ENCODE measurements around the gene UBQLN2.
"Not testable (repeated sequence)": the region's sequence is repeated elsewhere in the genome, so short reads cannot be mapped to it uniquely, and the experiment has no call there.

Gene UBQLN2

DNA sequence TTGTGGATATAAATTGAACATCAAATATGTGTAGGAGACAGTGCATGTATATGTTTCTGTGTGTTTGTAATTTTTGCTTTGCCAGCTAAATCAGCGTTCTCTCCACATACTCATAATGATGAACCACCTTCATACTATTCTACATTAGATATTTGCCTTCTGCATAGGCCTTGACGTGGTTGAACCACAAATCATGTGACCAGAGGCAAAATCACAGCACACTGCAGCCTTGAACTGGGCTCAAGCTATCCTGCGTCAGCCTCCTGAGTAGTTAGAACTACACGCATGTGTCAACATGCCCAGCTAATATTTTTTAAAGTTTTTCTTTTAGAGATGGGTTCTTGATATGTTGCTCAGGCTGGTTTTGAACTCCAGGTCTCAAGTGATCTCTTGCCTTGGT, 9.5 kb downstream of the UBQLN2 start:
- no peaks in the 10 kb centered on the region for H3K27me3 ChIP-seq (ENCODE audit: control insufficient read depth, insufficient read depth, low read length)
- H3K9me3 ChIP-seq (ENCODE audit: control insufficient read depth, low read depth, low read length), result peaks cover 6% of the 10 kb centered on the region
- no peaks in the 10 kb centered on the region for H3K36me3 ChIP-seq (ENCODE audit: control insufficient read depth, low read depth, low read length)
- no peak overlapping the region for H3K27ac ChIP-seq (ENCODE audit: low read length)
- H3K9ac ChIP-seq (ENCODE audit: low read length), result no peak overlapping the region
- no peaks in the 10 kb centered on the region for H3K4me1 ChIP-seq (ENCODE audit: control insufficient read depth, low read depth, low read length)
- no peak overlapping the region for H3K4me3 ChIP-seq (ENCODE audit: low read length)

DNA sequence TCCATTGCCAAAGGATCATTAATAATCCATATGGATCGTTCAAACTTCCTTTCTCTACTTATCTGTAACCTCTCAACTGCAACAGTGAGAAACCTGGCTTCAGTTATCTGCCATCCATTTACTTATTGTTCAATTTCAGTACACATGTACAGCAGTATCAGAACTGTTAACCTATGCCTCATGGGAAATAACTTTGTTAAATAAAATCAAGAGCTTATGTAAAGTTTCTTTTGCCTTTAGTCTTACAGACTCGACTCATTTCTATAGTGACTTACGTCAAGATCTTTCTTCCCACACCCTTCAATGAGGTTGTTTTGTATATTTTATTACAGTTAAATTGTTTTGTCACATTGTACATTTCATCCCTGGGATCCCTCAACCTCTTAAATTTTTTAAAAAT, 11.4 kb downstream of the UBQLN2 start:
- Histone ChIP-seq H3K9me3 (ENCODE audit: control insufficient read depth, low read depth, low read length) (peaks cover 8% of the 10 kb centered on the region), H3K36me3 (ENCODE audit: control insufficient read depth, low read depth, low read length) (no peaks in the 10 kb centered on the region), H3K27me3 (ENCODE audit: control insufficient read depth, insufficient read depth, low read length) (no peaks in the 10 kb centered on the region), H3K9ac (ENCODE audit: low read length) (no peak overlapping the region), H3K4me1 (ENCODE audit: control insufficient read depth, low read depth, low read length) (no peaks in the 10 kb centered on the region), H3K27ac (ENCODE audit: low read length) (no peak overlapping the region), H3K4me3 (ENCODE audit: low read length) (no peak overlapping the region)

DNA sequence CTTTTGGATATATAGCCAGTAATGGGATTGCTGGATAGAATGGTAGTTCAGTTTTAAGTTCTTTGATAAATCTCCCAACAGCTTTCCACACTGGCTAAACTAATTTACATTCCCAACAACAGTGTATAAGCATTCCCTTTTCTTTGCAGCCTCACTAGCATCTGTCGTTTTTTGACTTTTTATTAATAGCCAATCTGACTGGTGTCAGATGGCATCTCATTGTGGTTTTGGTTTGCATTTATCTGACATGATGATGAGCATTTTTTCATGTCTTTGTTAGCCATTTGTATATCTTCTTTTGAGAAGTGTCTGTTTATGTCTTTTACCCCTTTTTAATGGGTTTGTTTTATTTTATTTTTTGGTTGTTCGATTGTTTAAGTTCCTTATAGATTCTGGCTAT, 13.3 kb downstream of the UBQLN2 start:
- Histone ChIP-seq H3K9me3 (ENCODE audit: control insufficient read depth, low read depth, low read length) (peaks cover 10% of the 10 kb centered on the region), H3K27me3 (ENCODE audit: control insufficient read depth, insufficient read depth, low read length) (no peaks in the 10 kb centered on the region), H3K9ac (ENCODE audit: low read length) (no peak overlapping the region), H3K4me3 (ENCODE audit: low read length) (no peak overlapping the region), H3K36me3 (ENCODE audit: control insufficient read depth, low read depth, low read length) (no peaks in the 10 kb centered on the region), H3K27ac (ENCODE audit: low read length) (no peak overlapping the region), H3K4me1 (ENCODE audit: control insufficient read depth, low read depth, low read length) (no peaks in the 10 kb centered on the region)

DNA sequence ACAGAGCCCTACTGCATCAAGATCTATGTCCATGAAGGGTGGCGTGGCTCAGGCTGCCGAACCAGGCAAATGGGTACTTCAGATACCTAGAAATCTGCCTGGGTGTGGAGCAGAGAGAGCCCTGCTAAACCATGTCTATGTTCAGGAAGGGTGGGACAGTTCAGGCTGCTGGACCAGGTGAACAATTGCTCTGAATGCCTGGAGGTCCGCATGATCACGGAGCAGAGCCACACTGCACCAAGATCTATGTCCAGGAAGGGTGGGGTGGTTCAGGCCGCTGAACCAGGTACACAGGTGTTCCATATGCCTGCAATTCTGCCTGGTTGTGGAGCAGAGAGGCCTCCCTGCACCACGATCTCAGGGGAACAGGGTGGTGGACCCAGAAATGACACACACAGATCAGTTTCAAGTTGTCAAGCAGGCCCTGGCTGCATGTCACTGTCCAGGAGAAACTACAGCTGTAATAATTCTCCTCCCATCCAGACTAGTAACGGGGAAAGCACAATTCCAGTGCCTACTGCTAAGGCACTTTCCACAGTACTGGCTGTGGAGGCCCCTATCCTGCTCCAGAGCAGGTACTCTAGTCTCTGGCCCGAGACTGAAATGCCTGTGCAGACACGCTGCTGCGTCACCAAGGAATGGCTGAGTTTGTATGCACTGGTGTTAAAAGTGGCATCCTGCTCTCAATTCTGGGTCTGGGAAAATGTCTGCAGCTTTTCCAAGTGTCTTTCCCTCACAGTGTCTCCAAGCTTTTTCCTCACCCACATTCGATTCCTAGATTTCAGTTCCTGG, 25.2 kb downstream of the UBQLN2 start:
- Histone ChIP-seq H3K27me3 (ENCODE audit: control insufficient read depth, insufficient read depth, low read length) (no peaks in the 10 kb centered on the region), H3K36me3 (ENCODE audit: control insufficient read depth, low read depth, low read length) (no peaks in the 10 kb centered on the region), H3K9me3 (ENCODE audit: control insufficient read depth, low read depth, low read length) (peaks cover 18% of the 10 kb centered on the region), H3K4me1 (ENCODE audit: control insufficient read depth, low read depth, low read length) (no peaks in the 10 kb centered on the region), H3K4me3 (ENCODE audit: low read length) (no peak overlapping the region), H3K9ac (ENCODE audit: low read length) (no peak overlapping the region), H3K27ac (ENCODE audit: low read length) (no peak overlapping the region)

DNA sequence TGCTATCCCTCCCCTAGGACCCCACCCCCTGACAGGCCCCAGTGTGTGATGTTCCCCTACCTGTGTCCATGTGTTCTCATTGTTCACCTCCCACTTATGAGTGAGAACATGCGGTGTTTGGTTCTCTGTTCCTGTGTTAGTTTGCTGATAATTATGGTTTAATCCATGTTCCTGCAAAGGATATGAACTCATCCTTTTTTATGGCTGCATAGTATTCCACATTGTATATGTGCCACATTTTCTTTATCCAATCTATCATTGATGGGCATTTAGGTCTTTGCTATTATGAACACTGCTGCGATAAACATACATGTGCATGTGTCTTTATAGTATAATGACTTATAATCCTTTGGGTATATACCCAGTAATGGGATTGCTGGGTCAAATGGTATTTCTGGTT, 28.4 kb downstream of the UBQLN2 start:
- H3K27me3 ChIP-seq (ENCODE audit: control insufficient read depth, insufficient read depth, low read length); H3K4me3 ChIP-seq (ENCODE audit: low read length); H3K4me1 ChIP-seq (ENCODE audit: control insufficient read depth, low read depth, low read length); H3K27ac ChIP-seq (ENCODE audit: low read length); H3K36me3 ChIP-seq (ENCODE audit: control insufficient read depth, low read depth, low read length); H3K9ac ChIP-seq (ENCODE audit: low read length): not testable (repeated sequence)
- H3K9me3 ChIP-seq (ENCODE audit: control insufficient read depth, low read depth, low read length), result peaks cover 23% of the 10 kb centered on the region

DNA sequence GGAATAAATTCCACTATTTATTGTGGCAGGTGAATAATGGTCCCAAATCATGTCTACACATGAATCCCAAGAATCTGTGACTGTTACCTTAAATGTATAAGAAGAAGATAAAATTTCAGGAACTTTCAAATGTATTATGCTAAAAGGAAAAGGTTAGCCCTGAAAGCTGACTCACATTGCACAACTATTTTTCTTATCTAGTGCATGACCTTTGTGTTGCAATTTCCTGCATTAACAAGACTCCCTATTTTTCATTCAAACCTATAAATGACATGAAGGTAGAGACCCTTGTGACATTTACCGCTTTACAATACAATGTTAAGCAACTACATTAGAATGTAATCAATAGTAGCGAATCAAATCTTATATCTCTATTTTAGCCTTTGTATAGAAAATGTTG, 36.7 kb downstream of the UBQLN2 start:
- no peaks in the 10 kb centered on the region for H3K36me3 ChIP-seq (ENCODE audit: control insufficient read depth, low read depth, low read length)
- no peak overlapping the region for H3K27ac ChIP-seq (ENCODE audit: low read length)
- no peaks in the 10 kb centered on the region for H3K4me1 ChIP-seq (ENCODE audit: control insufficient read depth, low read depth, low read length)
- H3K9me3 ChIP-seq (ENCODE audit: control insufficient read depth, low read depth, low read length), result peaks cover 33% of the 10 kb centered on the region
- H3K27me3 ChIP-seq (ENCODE audit: control insufficient read depth, insufficient read depth, low read length), result no peaks in the 10 kb centered on the region
- H3K4me3 ChIP-seq (ENCODE audit: low read length), result no peak overlapping the region
- no peak overlapping the region for H3K9ac ChIP-seq (ENCODE audit: low read length)

DNA sequence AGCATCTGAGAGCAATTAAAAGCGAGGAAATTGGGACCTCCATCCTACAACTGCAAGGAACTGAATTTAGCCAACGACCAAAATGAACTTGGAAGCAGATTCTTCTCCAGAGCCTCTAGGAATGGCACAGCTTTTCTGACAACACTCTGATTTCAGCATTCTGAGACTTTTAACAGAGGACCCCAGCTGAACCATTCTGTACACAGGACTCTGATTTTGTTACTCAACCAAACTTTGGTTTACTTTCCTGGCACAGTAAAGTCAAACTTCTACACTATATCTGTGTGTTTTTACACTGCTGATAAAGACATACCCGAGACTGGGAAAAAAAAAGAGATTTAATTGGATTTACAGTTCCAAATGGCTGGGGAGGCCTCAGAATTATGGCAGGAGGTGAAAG, 37.6 kb downstream of the UBQLN2 start:
- Histone ChIP-seq H3K4me1 (ENCODE audit: control insufficient read depth, low read depth, low read length) (no peaks in the 10 kb centered on the region), H3K36me3 (ENCODE audit: control insufficient read depth, low read depth, low read length) (no peaks in the 10 kb centered on the region), H3K27ac (ENCODE audit: low read length) (no peak overlapping the region), H3K9me3 (ENCODE audit: control insufficient read depth, low read depth, low read length) (peaks cover 33% of the 10 kb centered on the region), H3K27me3 (ENCODE audit: control insufficient read depth, insufficient read depth, low read length) (no peaks in the 10 kb centered on the region), H3K9ac (ENCODE audit: low read length) (no peak overlapping the region), H3K4me3 (ENCODE audit: low read length) (no peak overlapping the region)

DNA sequence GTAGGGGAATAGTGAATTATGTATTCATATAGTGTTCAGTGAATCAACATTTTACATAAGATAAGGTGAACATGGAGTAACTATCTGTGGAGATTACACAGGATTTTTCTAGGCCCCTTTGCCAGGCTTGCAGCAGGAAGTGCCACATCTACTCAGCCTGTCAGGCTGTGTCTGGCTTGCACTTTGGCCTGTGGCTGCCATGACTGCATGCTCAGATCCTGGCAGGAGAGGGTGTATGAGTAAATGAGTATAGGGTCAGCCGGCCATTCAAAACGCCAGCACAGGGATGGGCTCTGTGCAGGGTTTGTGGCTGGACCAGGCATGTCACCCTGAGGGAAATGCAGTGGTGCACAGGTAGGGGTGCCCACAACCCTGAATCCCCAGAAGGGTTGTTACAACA, 51.9 kb downstream of the UBQLN2 start:
- H3K27ac ChIP-seq (ENCODE audit: low read length), result no peak overlapping the region
- H3K9ac ChIP-seq (ENCODE audit: low read length), result no peak overlapping the region
- H3K4me1 ChIP-seq (ENCODE audit: control insufficient read depth, low read depth, low read length), result no peaks in the 10 kb centered on the region
- no peaks in the 10 kb centered on the region for H3K27me3 ChIP-seq (ENCODE audit: control insufficient read depth, insufficient read depth, low read length)
- no peak overlapping the region for H3K4me3 ChIP-seq (ENCODE audit: low read length)
- H3K36me3 ChIP-seq (ENCODE audit: control insufficient read depth, low read depth, low read length), result no peaks in the 10 kb centered on the region
- peaks cover 12% of the 10 kb centered on the region for H3K9me3 ChIP-seq (ENCODE audit: control insufficient read depth, low read depth, low read length)
